Transverse colon (tissue), 4 donors: ENCODE data around the gene CHERP. TPM values are rescaled to one million over a fixed set of nuclear protein-coding genes. Genes with fewer than 3 reads are reported as not detected.

Experiments used
- DNase-seq: peaks from one replicate; pipeline ENCODE4 v3.0.0-alpha.2; 2019
- H3K27ac ChIP-seq, 4 donors: fragments of 200-600 bp; sonication (generic); 2 replicates each; pipeline ENCODE4 v1.5.1; 2016 to 2018; ENCODE audit warnings: inconsistent platforms in 4 of 4
- H3K27me3 ChIP-seq: fragments of 200-600 bp; sonication (generic); 2 replicates; pipeline ENCODE4 v1.5.1; 2017; ENCODE audit warnings: inconsistent platforms
- H3K36me3 ChIP-seq, 4 donors: fragments of 200-600 bp; sonication (generic); 2 replicates each; pipeline ENCODE4 v1.5.1; 2017 to 2019; ENCODE audit warnings: inconsistent platforms in 4 of 4
- H3K4me1 ChIP-seq, 4 donors: fragments of 200-600 bp; sonication (generic); 2 replicates each; pipeline ENCODE4 v1.5.1; 2017 to 2020; ENCODE audit warnings: inconsistent platforms in 4 of 4
- H3K4me3 ChIP-seq, 4 donors: fragments of 200-600 bp; sonication (generic); 1 replicate in 1 of 4; 2 replicates in 3 of 4; pipeline versions ENCODE4 v1.5.1 to v1.6.1; 2017 to 2019; ENCODE audit warnings: inconsistent platforms in 4 of 4
- H3K9me3 ChIP-seq, 2 donors: fragments of 200-600 bp; sonication (generic); 2 replicates each; pipeline ENCODE4 v1.5.1; 2017 to 2019; ENCODE audit warnings: inconsistent platforms in 2 of 2
- EP300 ChIP-seq: sonication (generic); formaldehyde crosslinking; IDR thresholded peaks from one replicate; pipeline ENCODE4 v1.6.1; 2017; ENCODE audit warnings: antibody characterized with exemption, low read depth
- POLR2A ChIP-seq: fragments of 450-650 bp; IDR thresholded peaks from one replicate; pipeline ENCODE4 v1.6.1; 2016; ENCODE audit warnings: antibody characterized with exemption, mild to moderate bottlenecking, moderate library complexity
- POLR2AphosphoS5 ChIP-seq, 3 donors: sonication (generic); formaldehyde crosslinking; IDR thresholded peaks; one replicate each; pipeline ENCODE4 v1.6.1; 2016; ENCODE audit warnings: antibody characterized with exemption in 3 of 3
- WGBS, 2 donors: methylation state at CpG; one replicate each; pipeline ENCODE4 v1.1.5; 2018; ENCODE audit warnings: low coverage in 1 of 2; 5-methylcytosine and 5-hydroxymethylcytosine counted together
- in situ Hi-C, 4 donors: fragments of 200-750 bp; cut with MboI; loops; one replicate each; pipeline versions ENCODE4 v1.15.0 to v1.15.1; 2017; ENCODE audit warnings: low sequenced_read_pairs in 3 of 4, low pct_ligation_motif_present in 1 of 4, low pct_unique_long_range_greater_than_20kb in 1 of 4
- intact Hi-C: fragments of 100-400 bp; cut with DNase I; formaldehyde crosslinking; loops from one replicate; pipeline ENCODE4 v1.15.1; 2023; ENCODE audit warnings: low total_unique reads
- total RNA-seq, 4 donors: library from RNA; depleted of rRNA; stranded (reverse); fragments of >200 nt; gene quantifications; one replicate each; pipeline ENCODE4 v1.1.0, GENCODE V29; 2016
- TF ChIP-seq, protein P1 (sequence below), 5 experiments: fragments of 200-600 bp in 3 of 5; fragments of 450-650 bp in 2 of 5; sonication (generic) in 3 of 5; IDR thresholded peaks; 1 replicate in 2 of 5; 2 replicates in 3 of 5; pipeline ENCODE4 v1.5.1; 2016 to 2017; ENCODE audit warnings: antibody characterized with exemption in 5 of 5, inconsistent platforms in 3 of 5, mild to moderate bottlenecking in 2 of 5, moderate library complexity in 1 of 5

CHERP gene
- total RNA-seq, 4 donors from 2014 or later, result 14.4 to 54.7 (median 28.9) TPM

DNA sequence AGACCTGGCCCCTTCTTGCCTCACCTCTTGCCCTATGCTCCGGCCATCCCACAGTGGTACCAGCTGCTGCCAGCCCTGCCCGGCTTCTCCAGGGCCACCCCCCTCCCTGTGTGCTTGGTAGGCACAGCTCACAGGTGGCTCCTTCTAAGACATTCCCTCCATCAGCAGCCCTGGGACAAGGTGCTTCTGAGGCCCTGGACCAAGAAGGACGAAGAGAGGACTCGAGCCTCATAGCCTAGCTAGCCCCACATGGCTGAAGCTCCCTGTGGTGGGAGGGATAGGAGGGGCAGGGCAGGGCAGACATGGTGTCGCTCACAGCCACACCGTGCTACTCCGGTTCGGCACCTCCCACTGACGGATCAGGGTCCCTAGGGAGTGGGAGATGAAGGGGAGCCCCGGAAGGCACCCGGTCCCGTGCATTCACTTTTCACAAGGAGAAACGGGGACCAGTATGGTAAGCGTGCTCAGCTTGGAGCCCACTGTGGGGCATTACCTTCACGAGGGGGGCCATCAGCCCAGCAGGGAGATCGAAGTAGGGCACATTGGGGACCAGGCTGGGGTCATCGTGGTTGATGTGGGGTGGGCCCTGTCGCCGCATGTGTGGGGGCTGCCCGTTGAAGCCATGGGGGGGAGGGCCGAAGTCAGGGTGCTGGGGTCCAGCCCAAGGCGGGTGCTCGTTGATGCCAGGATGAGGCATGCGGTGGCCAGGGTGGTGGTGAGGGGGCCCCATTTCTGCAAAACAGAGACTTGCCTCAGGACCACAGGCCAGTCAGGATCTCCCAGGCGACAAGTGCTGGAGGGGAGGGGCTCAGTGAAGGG is 19.5 kb downstream of the CHERP start:
- intact Hi-C loops (no loop called here), in situ Hi-C loops (no loop called here)
- Histone ChIP-seq H3K4me3 (no peak overlapping the region), H3K27ac (no peak overlapping the region), H3K36me3 (peaks cover 0 to 87% (median 43%) of the 10 kb centered on the region in 4 donors), H3K27me3 (no peaks in the 10 kb centered on the region), H3K4me1 (no peaks in the 10 kb centered on the region), H3K9me3 (no peaks in the 10 kb centered on the region)
- no peak for DNase-seq
- 96% methylated on average over 25 of the region's 25 CpGs; no CpG with 5 or more reads in 1 of the 2 donors for WGBS, 2 donors
- TF ChIP-seq EP300 (no peak), POLR2A (no peak), POLR2AphosphoS5 (IDR thresholded peaks at IDR 0.05) (no peak)
- TF ChIP-seq, protein P1, sequence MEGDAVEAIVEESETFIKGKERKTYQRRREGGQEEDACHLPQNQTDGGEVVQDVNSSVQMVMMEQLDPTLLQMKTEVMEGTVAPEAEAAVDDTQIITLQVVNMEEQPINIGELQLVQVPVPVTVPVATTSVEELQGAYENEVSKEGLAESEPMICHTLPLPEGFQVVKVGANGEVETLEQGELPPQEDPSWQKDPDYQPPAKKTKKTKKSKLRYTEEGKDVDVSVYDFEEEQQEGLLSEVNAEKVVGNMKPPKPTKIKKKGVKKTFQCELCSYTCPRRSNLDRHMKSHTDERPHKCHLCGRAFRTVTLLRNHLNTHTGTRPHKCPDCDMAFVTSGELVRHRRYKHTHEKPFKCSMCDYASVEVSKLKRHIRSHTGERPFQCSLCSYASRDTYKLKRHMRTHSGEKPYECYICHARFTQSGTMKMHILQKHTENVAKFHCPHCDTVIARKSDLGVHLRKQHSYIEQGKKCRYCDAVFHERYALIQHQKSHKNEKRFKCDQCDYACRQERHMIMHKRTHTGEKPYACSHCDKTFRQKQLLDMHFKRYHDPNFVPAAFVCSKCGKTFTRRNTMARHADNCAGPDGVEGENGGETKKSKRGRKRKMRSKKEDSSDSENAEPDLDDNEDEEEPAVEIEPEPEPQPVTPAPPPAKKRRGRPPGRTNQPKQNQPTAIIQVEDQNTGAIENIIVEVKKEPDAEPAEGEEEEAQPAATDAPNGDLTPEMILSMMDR (IDR thresholded peaks at IDR 0.05), result no peak

DNA sequence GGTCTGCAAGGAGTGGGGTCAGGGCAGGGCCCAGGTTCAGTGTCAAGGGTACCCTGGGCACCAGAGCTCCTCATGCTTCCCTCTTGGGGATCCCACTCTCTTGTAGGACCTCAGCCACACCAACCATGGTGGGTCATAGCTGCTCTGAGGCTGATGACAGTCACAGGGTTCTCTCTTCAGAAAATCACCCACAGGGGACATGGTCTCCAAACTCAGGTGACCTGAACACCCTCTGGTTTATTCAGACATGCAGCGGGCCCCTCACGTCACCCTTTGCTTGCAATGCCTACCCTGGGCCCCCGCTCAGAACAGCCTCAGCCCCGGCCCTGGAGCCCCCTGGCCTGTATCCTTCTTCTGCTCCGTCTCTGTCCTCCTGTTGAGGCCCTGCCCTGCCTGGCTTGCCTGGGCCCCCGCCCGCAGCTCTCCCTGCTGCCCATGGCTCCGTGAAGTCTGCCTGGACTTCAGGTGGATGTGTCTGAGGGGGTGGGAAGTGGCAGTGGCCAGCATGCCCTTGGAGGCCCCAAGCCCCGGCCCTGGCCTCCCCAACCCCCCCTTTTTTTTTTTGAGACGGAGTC is 20.4 kb downstream of the CHERP start:
- TF ChIP-seq, protein P1 (IDR thresholded peaks at IDR 0.05), result no peak
- TF ChIP-seq EP300 (no peak), POLR2A (no peak), POLR2AphosphoS5 (IDR thresholded peaks at IDR 0.05) (no peak)
- peaks cover 0 to 77% (median 39%) of the 10 kb centered on the region in 4 donors for H3K36me3 ChIP-seq
- in situ Hi-C loops (no loop called here), intact Hi-C loops (no loop called here)
- H3K9me3 ChIP-seq, result no peaks in the 10 kb centered on the region
- no peak overlapping the region for H3K4me3 ChIP-seq
- DNase-seq, result no peak
- no peaks in the 10 kb centered on the region for H3K27me3 ChIP-seq
- no peaks in the 10 kb centered on the region for H3K4me1 ChIP-seq
- H3K27ac ChIP-seq, result no peak overlapping the region
- 95% methylated on average over 9 of the region's 10 CpGs; no CpG with 5 or more reads in 1 of the 2 donors for WGBS, 2 donors

DNA sequence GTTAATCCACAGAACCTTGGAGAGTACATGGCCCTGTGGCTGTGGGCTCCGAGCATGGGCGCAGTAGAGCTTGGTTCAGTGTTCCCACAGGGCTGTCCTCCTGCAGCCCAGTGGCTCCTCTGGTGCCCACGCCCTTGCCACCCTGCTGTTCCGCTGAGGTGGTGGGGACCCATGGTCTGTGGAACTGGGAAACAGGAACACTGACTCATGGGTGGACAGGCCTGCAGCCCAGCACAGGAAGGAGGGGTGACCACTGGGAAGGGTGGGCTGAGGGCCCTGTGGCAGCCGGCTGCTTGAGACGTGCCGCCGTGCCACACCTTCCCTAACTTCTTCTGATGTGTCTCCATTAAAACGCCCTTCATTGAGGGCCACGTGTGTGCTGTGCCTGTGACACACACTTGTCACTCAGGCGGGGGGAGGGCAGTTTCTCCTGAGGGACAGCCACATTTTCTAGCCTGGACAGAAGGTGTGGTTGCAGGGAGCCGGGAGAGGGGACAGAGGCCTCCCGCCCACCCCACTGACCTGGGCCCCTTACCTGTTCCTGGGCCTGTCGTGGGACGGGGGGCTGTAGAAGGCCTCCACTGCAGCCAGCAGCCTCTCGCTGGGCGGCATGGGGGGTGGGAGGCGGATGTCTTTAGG is 21.1 kb downstream of the CHERP start:
- H3K9me3 ChIP-seq, result no peaks in the 10 kb centered on the region
- H3K36me3 ChIP-seq, result peaks cover 0 to 70% (median 36%) of the 10 kb centered on the region in 4 donors
- H3K4me3 ChIP-seq, result no peak overlapping the region
- TF ChIP-seq, protein P1 (IDR thresholded peaks at IDR 0.05), result no peak
- TF ChIP-seq POLR2AphosphoS5 (IDR thresholded peaks at IDR 0.05) (no peak), EP300 (no peak), POLR2A (no peak)
- no peak for DNase-seq
- no peaks in the 10 kb centered on the region for H3K4me1 ChIP-seq
- 94% methylated on average over 15 of the region's 18 CpGs; no CpG with 5 or more reads in 1 of the 2 donors for WGBS, 2 donors
- no peak overlapping the region for H3K27ac ChIP-seq
- intact Hi-C loops (no loop called here), in situ Hi-C loops (no loop called here)
- no peaks in the 10 kb centered on the region for H3K27me3 ChIP-seq
